Measurements from ENCODE around the gene TMEM89. TPM values are rescaled to one million over a fixed set of nuclear protein-coding genes. Genes with fewer than 3 reads are reported as not detected.

The TMEM89 gene
- total RNA-seq, 2 experiments from 2014 or later: 0.43 TPM; not detected in 1

DNA sequence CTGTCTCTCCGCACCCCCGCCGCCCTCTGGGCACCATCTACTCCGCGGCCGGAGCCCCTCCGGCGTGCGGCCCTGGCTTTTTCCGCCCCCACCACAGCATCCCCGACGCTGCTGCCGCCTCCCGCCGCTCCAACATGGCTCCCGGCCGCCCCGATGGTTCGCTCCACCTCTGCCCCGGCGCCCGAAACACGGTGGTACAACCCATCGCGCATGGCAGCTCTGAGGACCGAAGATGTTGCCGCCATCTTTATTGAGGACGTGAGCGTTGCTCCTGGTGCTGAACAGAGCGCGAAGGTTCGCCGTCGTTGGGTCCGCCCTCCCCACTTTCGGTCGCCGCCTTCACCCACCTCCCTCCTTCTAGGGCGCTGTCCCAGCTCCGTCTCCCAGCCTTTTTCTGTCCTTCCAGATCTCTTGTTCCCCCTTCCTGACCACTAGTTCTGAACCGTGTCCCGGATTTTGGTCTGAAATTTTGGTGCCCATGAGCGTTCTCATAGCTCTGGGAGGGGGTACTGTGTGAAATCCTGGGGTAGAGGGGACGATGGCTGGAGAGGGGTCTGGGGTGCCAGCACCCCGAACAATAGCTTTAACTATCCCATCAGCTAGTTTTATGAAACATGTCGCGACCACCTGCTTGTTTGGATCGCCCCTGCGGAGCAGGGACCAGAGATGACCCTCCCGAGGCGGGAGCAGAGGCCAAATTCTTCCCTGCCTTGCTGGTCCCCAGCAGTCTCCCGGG lies 41.4 kb upstream of the TMEM89 start, which contains the start of gene CELSR3:
TSS of gene CELSR3 (minus strand) at position 134 of the 736 bp plus-strand sequence. CDS start 252 bp downstream, outside the sequence.
- Mint-ChIP-seq H3K4me1 (ENCODE audit: low read depth) (peaks cover 17% of the 10 kb centered on the region), H3K4me3 (peak within 1 kb of the TSS; percentile 82), H3K27ac (peak within 1 kb of the TSS; percentile 85), H3K9me3 (no peaks in the 10 kb centered on the region), H3K36me3 (ENCODE audit: low read depth) (peaks cover 14% of the 10 kb centered on the region), H3K27me3 (peaks cover 22% of the 10 kb centered on the region)
- TF ChIP-seq, protein P1, sequence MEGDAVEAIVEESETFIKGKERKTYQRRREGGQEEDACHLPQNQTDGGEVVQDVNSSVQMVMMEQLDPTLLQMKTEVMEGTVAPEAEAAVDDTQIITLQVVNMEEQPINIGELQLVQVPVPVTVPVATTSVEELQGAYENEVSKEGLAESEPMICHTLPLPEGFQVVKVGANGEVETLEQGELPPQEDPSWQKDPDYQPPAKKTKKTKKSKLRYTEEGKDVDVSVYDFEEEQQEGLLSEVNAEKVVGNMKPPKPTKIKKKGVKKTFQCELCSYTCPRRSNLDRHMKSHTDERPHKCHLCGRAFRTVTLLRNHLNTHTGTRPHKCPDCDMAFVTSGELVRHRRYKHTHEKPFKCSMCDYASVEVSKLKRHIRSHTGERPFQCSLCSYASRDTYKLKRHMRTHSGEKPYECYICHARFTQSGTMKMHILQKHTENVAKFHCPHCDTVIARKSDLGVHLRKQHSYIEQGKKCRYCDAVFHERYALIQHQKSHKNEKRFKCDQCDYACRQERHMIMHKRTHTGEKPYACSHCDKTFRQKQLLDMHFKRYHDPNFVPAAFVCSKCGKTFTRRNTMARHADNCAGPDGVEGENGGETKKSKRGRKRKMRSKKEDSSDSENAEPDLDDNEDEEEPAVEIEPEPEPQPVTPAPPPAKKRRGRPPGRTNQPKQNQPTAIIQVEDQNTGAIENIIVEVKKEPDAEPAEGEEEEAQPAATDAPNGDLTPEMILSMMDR (IDR thresholded peaks at IDR 0.05): no peak
- ChIA-PET CTCF (interaction anchor here (0.6 to 1.8 kb wide), 9 partner anchors 12 to 297 kb away, joined by 3 to 5 read pairs (median 4); partner anchors contain the start of gene SLC26A6), POLR2A (interaction anchor here (0.8 to 4.9 kb wide), 14 partner anchors 8 to 256 kb away, joined by 3 to 26 read pairs (median 4); partner anchors contain the start of genes ARIH2, ATRIP and SLC26A6)
- intact Hi-C loops (cut with micrococcal nuclease): no loop called here
- ATAC-seq (peak; percentile 24), DNase-seq (peak; percentile 74)

DNA sequence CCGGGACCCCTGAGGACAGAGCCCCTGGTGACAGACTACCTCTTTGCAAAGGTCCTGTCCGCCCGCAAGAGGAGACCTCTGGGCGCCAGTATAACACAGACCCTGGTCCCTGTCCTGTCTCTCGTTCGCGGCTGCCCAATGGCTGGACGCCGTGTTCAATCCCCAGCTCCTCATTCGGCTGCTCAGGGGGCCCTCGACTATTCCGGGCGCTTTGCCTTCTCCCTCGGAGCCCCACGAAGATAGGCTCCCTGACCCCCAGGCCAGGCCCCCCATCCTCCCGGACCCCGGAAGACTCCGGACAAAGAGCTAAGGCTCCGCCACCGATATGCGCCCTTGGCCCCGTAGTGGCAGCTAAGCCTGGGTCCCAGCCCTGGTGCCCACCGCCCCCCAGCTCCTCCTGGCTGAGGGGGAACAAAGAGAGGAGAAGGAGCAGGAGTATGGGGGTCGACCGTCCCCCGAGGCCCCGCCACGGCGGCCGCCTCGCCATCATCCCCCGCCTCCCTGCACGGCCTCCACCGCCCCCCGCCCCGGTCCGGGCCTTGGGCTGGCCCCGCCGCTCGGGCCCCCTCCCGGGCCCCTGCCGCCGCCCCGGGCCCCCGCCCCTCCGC lies 40.7 kb upstream of the TMEM89 start:
- DNase-seq (no peak), ATAC-seq (no peak)
- H3K36me3 Mint-ChIP-seq (ENCODE audit: low read depth): peaks cover 14% of the 10 kb centered on the region
- TF ChIP-seq, protein P1 (IDR thresholded peaks at IDR 0.05): no peak
- H3K27me3 Mint-ChIP-seq: peaks cover 23% of the 10 kb centered on the region
- ChIA-PET CTCF (interaction anchor here (0.6 to 1.8 kb wide), 8 partner anchors 14 to 474 kb away, joined by 3 to 5 read pairs (median 4); partner anchors contain the start of genes CDC25A and SLC26A6), POLR2A (interaction anchor here (0.9 to 4.9 kb wide), 14 partner anchors 9 to 257 kb away, joined by 3 to 26 read pairs (median 3); partner anchors contain the start of genes ARIH2, ATRIP and SLC26A6)
- H3K9me3 Mint-ChIP-seq: no peaks in the 10 kb centered on the region
- H3K4me3 Mint-ChIP-seq: no peak overlapping the region
- intact Hi-C loops (cut with micrococcal nuclease): no loop called here
- H3K27ac Mint-ChIP-seq: no peak overlapping the region
- peaks cover 18% of the 10 kb centered on the region for H3K4me1 Mint-ChIP-seq (ENCODE audit: low read depth)

DNA sequence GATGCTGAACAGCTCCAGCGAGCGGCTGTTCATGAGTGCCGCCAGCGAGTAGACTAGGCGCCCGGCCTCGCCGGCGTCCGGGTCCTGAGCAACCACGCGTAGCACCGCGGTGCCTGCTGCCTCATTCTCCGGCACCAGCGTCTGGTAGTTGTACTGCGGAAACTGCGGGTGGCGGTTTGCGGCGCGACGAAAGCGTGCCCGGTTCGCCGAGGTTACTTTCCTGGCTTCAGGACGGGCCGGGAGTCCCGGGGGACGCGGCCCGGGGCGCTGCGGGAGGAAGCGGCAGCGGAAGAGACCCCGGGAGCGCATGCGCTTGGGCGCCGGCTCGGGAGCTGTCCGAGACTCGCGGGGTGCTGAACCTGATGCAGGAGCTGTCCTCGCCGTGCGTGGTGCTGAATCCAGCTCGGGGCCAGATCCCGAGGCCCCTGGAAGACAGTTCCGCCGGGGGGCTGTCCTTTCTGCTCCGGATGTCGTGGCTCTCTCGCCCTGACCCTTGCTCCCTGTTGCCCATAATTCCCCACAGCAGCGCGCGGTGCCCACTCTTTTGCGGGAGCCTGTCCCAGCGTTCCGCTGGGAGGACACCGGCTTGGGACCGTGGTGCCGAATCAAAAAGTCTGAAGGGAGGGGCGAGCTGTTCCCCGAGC lies 40.1 kb upstream of the TMEM89 start:
- ATAC-seq (peak; percentile 46), DNase-seq (peak; percentile 77)
- H3K4me3 Mint-ChIP-seq: peak overlapping the region; percentile 33
- peaks cover 23% of the 10 kb centered on the region for H3K27me3 Mint-ChIP-seq
- ChIA-PET CTCF (interaction anchor here (0.7 to 1.7 kb wide), 6 partner anchors 14 to 473 kb away, joined by 3 to 4 read pairs (median 3); partner anchors contain the start of genes CDC25A, NCKIPSD and SLC26A6), POLR2A (interaction anchor here (0.9 to 4.9 kb wide), 10 partner anchors 9 to 258 kb away, joined by 3 to 26 read pairs (median 4); partner anchors contain the start of genes ARIH2 and SLC26A6)
- intact Hi-C loops (cut with micrococcal nuclease): no loop called here
- H3K9me3 Mint-ChIP-seq: no peaks in the 10 kb centered on the region
- peaks cover 22% of the 10 kb centered on the region for H3K4me1 Mint-ChIP-seq (ENCODE audit: low read depth)
- H3K27ac Mint-ChIP-seq: no peak overlapping the region
- TF ChIP-seq, protein P1 (IDR thresholded peaks at IDR 0.05): no peak
- H3K36me3 Mint-ChIP-seq (ENCODE audit: low read depth): peaks cover 15% of the 10 kb centered on the region

DNA sequence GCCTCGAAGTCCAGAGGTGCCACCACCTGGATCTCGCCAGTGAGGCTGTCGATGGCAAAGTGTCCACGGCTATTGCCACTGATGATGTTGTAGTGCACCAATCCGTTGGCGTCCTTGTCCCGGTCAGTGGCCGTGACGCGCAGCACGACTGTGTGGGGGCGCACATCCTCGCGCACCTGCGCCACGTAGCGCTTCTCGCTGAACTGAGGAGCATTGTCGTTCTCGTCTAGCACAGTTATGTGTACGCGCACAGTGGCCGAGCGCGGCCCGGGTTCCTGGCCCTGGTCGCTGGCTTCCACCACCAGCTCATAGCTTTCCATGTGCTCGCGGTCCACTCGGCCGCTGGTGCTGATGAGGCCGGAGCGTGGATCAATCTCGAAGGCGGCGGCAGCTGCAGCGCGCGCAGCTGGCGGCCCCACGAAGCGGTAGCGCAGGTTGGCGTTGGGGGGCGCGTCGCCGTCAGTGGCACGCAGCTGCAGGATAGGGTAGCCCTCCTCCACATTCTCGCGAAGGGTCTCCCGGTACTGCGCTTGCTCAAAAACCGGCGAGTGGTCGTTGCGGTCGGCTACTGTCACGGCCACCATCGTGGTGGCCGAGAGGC lies 39.3 kb upstream of the TMEM89 start:
- no peak for ATAC-seq
- no peaks in the 10 kb centered on the region for H3K9me3 Mint-ChIP-seq
- peaks cover 22% of the 10 kb centered on the region for H3K4me1 Mint-ChIP-seq (ENCODE audit: low read depth)
- H3K4me3 Mint-ChIP-seq: no peak overlapping the region
- H3K27ac Mint-ChIP-seq: no peak overlapping the region
- intact Hi-C loops (cut with micrococcal nuclease): no loop called here
- H3K36me3 Mint-ChIP-seq (ENCODE audit: low read depth): peaks cover 11% of the 10 kb centered on the region
- TF ChIP-seq, protein P1 (IDR thresholded peaks at IDR 0.05): no peak
- H3K27me3 Mint-ChIP-seq: peaks cover 23% of the 10 kb centered on the region
- ChIA-PET CTCF (interaction anchor here (0.9 to 1.7 kb wide), 4 partner anchors 15 to 26 kb away, joined by 3 to 4 read pairs (median 3); partner anchors contain the start of genes NCKIPSD and SLC26A6), POLR2A (interaction anchor here (0.7 to 4.9 kb wide), 7 partner anchors 10 to 102 kb away, joined by 3 to 26 read pairs (median 8); partner anchors contain the start of genes SLC26A6 and UQCRC1)
- DNase-seq: no peak
